Aorta (tissue), 5 donors: ENCODE measurements around the gene ITGA11. TPM values are rescaled to one million over a fixed set of nuclear protein-coding genes. Genes with fewer than 3 reads are reported as not detected.

Experiments
- ATAC-seq: fragments of 200-7000 bp; cut with Tn5 transposase; one replicate; pipeline ENCODE4 v1.9.1; 2022; ENCODE audit warnings: moderate library complexity; ENCODE audit not compliant: low FRiP score
- DNase-seq, 2 donors: peaks; one replicate each; pipeline ENCODE4 v3.0.0-alpha.2; 2020
- H3K27ac ChIP-seq, 2 donors: one replicate each; pipeline ENCODE4 v1.5.1; 2013; ENCODE audit warnings: low read length in 2 of 2, mild to moderate bottlenecking in 2 of 2, moderate library complexity in 2 of 2, control low read depth in 1 of 2, inconsistent platforms in 1 of 2, low read depth in 1 of 2
- H3K27me3 ChIP-seq, 2 donors: one replicate each; pipeline ENCODE4 v1.6.1; 2013; ENCODE audit warnings: control low read depth in 1 of 2, low read length in 1 of 2, mild to moderate bottlenecking in 1 of 2, moderate library complexity in 1 of 2; ENCODE audit not compliant: insufficient read depth in 2 of 2, control insufficient read depth in 1 of 2
- H3K36me3 ChIP-seq, 2 donors: one replicate each; pipeline ENCODE4 v1.6.1; 2013; ENCODE audit warnings: control low read depth in 1 of 2, low read length in 1 of 2, mild to moderate bottlenecking in 1 of 2; ENCODE audit not compliant: insufficient read depth in 2 of 2, control insufficient read depth in 1 of 2
- H3K4me1 ChIP-seq, 2 donors: one replicate each; pipeline ENCODE4 v1.6.1; 2013; ENCODE audit warnings: low read length in 2 of 2, control low read depth in 1 of 2, mild to moderate bottlenecking in 1 of 2, moderate library complexity in 1 of 2; ENCODE audit not compliant: insufficient read depth in 2 of 2, control insufficient read depth in 1 of 2
- H3K4me3 ChIP-seq, 2 donors: one replicate each; pipeline ENCODE4 v1.5.1; 2013; ENCODE audit warnings: low read length in 2 of 2, control low read depth in 1 of 2, mild to moderate bottlenecking in 1 of 2
- H3K9me3 ChIP-seq: one replicate; pipeline ENCODE4 v1.6.1; 2013; ENCODE audit warnings: mild to moderate bottlenecking, low read length; ENCODE audit not compliant: control insufficient read depth
- WGBS, 2 donors: extraction: QIAGEN DNeasy Blood & Tissue Kit; methylation state at CpG; one replicate each; pipeline ENCODE4 v1.1.7; 2013; 5-methylcytosine and 5-hydroxymethylcytosine counted together
- intact Hi-C, 2 donors: fragments of 100-400 bp; cut with DNase I; formaldehyde crosslinking; loops; one replicate each; pipeline versions ENCODE4 v1.14.2 to v1.15.0; 2022
- polyA plus RNA-seq, 2 donors: library from polyadenylated mRNA; stranded (reverse); fragments of 200-250 nt; gene quantifications; one replicate each; pipeline ENCODE4 v1.2.3, GENCODE V29; 2013
- total RNA-seq, 2 donors: library from RNA; stranded (reverse); fragmentation: NEBNext Ultra II Directional; extraction: Animal tissue kit (Norgen Biotek cat#: 25700); gene quantifications; one replicate each; pipeline ENCODE4 v1.2.1, GENCODE V29; 2021
- donor health status: healthy with polysubstance abuse.
- donor health status: Bipolar disorder and iron deficiency.
- donor health status: DM: no; HTN: no; CAD: no.
- donor health status: DM: no; HTN: no; CAD: no.
- donor health status: DM: yes; HTN: yes; CAD: no.

The ITGA11 gene
- total and polyA plus RNA-seq, 4 donors, result 21.4 to 154 (median 107) TPM

DNA sequence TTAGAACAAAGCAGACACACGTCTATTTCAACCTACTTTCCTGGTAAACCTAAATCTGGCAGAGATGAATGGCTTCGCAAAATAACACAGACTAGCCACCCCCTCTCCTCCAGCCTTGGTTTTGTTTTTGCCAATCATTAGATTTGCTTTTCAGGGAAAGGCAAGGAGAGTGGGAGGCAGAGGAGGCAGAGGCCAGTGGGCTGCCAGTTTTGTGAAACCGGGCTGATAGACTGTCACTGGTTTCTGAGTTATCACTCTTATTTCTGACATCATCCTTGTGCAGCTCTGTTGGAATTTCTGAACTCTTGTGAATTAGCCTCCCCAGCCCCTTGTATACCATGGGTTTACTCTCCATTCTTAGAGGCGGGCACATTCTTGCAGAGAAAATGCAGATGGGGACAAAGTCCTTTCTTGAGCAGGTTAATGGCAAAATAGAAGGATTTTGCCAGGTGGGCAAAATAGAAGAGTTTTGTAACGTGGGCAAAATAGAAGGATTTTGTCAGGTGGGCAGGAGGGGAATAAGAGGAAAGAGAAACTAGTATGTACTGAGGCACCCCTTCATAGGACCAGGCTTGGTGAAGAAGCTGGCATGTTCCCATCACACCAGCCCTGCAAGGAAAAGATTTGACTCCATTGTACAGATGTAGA is 157.6 kb downstream of the ITGA11 start:
- no peaks in the 10 kb centered on the region for H3K27me3 ChIP-seq
- H3K4me1 ChIP-seq, result peaks cover 9 to 10% of the 10 kb centered on the region in 2 donors
- H3K27ac ChIP-seq, result peak overlapping the region in 1 of 2 donors; percentile 53
- DNase-seq (no peak), ATAC-seq (no peak)
- H3K9me3 ChIP-seq, result no peaks in the 10 kb centered on the region
- intact Hi-C loops, result no loop called here
- 57 to 59% methylated on average over 5 of the region's 5 CpGs for WGBS, 2 donors
- no peak overlapping the region for H3K4me3 ChIP-seq
- no peaks in the 10 kb centered on the region for H3K36me3 ChIP-seq

DNA sequence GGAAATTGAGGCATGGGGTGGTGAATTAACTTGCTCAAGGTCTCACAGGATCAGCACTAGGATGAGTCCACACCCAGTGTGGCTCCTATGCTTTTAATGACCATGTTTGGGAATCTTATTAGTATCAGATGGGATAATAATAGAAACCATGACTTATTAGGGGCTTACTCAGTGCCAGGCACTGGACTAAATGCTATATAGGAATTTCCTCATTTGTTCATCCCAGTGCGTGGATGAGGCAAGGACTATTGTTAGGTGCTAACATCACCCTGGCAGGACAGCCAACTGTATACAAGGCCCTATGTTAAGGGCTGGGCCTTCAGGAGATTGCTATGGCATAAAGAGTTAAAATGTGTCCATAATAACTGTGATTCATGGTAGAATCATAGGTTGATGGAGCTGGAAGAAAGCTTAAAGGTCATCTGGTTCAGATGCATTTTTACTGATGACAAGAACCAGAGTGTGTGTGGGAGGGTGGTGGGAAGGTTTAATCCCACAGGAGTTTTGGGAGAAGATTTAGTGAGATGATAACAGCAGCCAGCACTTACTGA is 159.2 kb downstream of the ITGA11 start:
- ATAC-seq, result no peak
- H3K4me3 ChIP-seq, result no peak overlapping the region
- H3K9me3 ChIP-seq, result no peaks in the 10 kb centered on the region
- H3K27me3 ChIP-seq, result no peaks in the 10 kb centered on the region
- no peaks in the 10 kb centered on the region for H3K36me3 ChIP-seq
- no peak for DNase-seq
- peaks cover 9 to 10% of the 10 kb centered on the region in 2 donors for H3K4me1 ChIP-seq
- H3K27ac ChIP-seq, result peak overlapping the region; percentile 74 to 78
- intact Hi-C loops, result no loop called here
- WGBS, 2 donors, result 8 to 14% methylated on average over 1 of the region's 1 CpG

DNA sequence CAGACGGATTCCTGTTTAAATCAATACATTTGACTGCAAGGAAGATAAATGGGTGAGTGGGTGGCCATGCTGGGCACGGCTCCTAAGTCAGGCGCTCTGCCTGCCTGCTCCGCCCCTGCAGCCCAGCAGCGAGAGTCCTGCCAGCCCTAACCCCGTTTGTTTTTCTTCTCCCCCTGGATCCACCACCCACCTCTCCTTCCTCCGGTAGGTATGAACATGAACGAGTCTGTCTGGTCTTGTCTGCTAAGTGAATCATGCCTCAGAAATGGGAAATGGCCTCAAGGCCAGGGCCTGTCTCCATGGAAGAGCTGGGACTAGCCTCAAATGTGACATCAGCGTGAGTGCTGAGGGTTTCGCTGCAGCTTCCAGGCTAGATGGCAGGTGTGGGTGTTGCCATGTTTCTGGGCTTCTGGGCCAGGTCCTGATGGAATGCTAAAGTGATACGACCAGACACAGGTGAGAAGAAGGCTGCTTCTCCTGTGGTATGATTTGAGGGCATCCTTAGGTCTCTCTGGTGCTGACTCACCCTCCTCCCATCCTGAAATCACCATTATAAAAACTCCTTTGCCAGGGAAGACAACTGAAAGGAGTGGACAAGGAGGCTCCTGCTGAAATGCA is 160.0 kb downstream of the ITGA11 start:
- intact Hi-C loops, result no loop called here
- Histone ChIP-seq H3K4me1 (peaks cover 9 to 10% of the 10 kb centered on the region in 2 donors), H3K4me3 (no peak overlapping the region), H3K27me3 (no peaks in the 10 kb centered on the region), H3K9me3 (no peaks in the 10 kb centered on the region), H3K36me3 (no peaks in the 10 kb centered on the region), H3K27ac (peak overlapping the region; percentile 74 to 78)
- 7 to 8% methylated on average over 11 of the region's 11 CpGs for WGBS, 2 donors
- ATAC-seq (peak; percentile 71), DNase-seq (no peak)

DNA sequence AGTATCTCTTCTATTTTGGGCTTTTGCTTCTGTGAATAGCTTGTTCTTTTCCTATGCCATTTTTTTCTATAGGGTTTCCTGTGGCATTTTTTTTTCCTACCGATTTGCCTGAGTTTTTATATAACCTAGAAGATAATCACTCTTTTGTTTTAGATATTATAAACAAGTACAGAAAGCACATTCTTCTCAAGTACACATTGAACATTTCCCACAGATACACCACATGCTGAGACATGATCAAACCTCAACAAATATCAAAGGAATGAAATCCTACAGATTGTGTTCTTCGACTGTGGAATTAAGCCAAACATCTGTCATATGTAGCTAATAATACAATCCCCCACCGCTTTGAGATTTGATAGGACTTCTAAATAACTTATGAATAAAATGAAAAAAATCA is 163.6 kb downstream of the ITGA11 start:
- intact Hi-C loops, result no loop called here
- 29 to 34% methylated on average over 3 of the region's 3 CpGs for WGBS, 2 donors

DNA sequence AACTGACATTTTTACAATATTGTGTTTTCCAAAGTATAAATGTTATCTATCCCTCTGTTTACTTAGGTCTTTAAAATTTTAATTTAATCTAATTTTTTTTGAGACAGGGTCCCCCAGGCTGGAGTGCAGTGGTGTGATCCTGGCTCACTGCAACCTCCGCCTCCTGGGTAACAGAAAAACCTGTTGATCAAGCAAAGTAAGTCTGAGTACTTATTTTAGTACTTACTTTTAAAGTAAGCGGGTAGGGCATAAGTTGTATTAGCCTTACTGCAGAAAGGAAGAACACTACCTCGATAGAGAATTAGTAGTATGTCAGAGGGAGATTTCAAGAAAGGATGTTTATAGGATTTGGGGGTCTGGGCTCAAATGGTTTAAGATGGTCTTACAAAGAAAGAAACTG is 166.3 kb downstream of the ITGA11 start:
- H3K9me3 ChIP-seq, result no peaks in the 10 kb centered on the region
- no peaks in the 10 kb centered on the region for H3K4me1 ChIP-seq
- no peak for DNase-seq
- H3K27ac ChIP-seq, result no peak overlapping the region
- no peak for ATAC-seq
- no peak overlapping the region for H3K4me3 ChIP-seq
- WGBS, 2 donors, result 89 to 91% methylated on average over 3 of the region's 3 CpGs
- H3K36me3 ChIP-seq, result no peaks in the 10 kb centered on the region
- no peaks in the 10 kb centered on the region for H3K27me3 ChIP-seq
- intact Hi-C loops, result no loop called here

More for the DNA sequence above, 163.6 kb downstream of the ITGA11 start:
- H3K36me3 ChIP-seq, result no peaks in the 10 kb centered on the region
- H3K27ac ChIP-seq, result no peak overlapping the region
- no peaks in the 10 kb centered on the region for H3K27me3 ChIP-seq
- H3K4me1 ChIP-seq, result peaks cover 2 to 8% of the 10 kb centered on the region in 2 donors
- no peak for DNase-seq
- H3K4me3 ChIP-seq, result no peak overlapping the region
- no peak for ATAC-seq
- H3K9me3 ChIP-seq, result no peaks in the 10 kb centered on the region

DNA sequence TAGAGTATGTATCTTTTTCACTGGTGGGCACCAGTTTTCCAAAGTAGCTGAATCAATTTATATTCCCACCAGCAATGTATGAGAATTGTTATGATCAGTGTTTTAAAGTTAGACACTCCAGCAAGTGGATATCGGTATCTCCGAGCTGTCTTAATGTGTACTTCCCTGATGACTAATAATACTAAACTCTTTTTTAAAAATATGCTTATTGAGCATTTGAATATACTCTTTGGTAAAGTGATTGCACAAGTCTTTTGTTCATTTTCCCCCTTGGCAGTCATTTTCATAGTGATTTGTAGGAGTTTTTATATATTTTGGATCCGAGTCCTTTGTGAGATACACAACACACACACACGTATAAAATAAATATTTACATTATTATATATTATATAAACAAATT is 166.9 kb downstream of the ITGA11 start:
- H3K9me3 ChIP-seq, result no peaks in the 10 kb centered on the region
- no peaks in the 10 kb centered on the region for H3K27me3 ChIP-seq
- DNase-seq (no peak), ATAC-seq (no peak)
- 73 to 75% methylated on average over 4 of the region's 4 CpGs for whole genome bisulfite sequencing, 2 donors
- H3K36me3 ChIP-seq, result no peaks in the 10 kb centered on the region
- H3K4me1 ChIP-seq, result no peaks in the 10 kb centered on the region
- no peak overlapping the region for H3K27ac ChIP-seq
- intact Hi-C loops, result no loop called here
- no peak overlapping the region for H3K4me3 ChIP-seq

DNA sequence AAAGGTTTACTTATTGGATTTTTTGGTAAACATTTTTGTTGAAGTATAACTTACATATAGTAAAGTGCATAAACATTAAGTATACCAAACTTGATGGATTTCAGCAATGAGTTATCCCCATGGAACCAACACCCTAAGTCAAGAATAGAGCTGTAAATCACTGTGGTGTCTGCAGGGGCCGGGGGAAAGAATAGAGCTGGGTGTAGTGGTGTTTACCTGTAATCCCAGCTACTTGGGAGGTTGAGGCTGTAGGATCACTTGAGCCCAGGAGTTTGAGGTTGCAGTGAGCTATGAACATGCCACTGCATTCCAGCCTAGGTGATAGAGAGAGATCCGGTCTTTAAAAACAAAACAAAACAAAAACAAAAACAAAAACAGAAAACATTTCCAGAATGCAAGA is 167.7 kb downstream of the ITGA11 start:
- no peaks in the 10 kb centered on the region for H3K4me1 ChIP-seq
- intact Hi-C loops, result no loop called here
- H3K27me3 ChIP-seq, result no peaks in the 10 kb centered on the region
- no peak overlapping the region for H3K27ac ChIP-seq
- no peaks in the 10 kb centered on the region for H3K9me3 ChIP-seq
- DNase-seq, result no peak
- ATAC-seq, result no peak
- WGBS, 2 donors, result 44 to 49% methylated on average over 2 of the region's 2 CpGs
- no peaks in the 10 kb centered on the region for H3K36me3 ChIP-seq
- H3K4me3 ChIP-seq, result no peak overlapping the region

DNA sequence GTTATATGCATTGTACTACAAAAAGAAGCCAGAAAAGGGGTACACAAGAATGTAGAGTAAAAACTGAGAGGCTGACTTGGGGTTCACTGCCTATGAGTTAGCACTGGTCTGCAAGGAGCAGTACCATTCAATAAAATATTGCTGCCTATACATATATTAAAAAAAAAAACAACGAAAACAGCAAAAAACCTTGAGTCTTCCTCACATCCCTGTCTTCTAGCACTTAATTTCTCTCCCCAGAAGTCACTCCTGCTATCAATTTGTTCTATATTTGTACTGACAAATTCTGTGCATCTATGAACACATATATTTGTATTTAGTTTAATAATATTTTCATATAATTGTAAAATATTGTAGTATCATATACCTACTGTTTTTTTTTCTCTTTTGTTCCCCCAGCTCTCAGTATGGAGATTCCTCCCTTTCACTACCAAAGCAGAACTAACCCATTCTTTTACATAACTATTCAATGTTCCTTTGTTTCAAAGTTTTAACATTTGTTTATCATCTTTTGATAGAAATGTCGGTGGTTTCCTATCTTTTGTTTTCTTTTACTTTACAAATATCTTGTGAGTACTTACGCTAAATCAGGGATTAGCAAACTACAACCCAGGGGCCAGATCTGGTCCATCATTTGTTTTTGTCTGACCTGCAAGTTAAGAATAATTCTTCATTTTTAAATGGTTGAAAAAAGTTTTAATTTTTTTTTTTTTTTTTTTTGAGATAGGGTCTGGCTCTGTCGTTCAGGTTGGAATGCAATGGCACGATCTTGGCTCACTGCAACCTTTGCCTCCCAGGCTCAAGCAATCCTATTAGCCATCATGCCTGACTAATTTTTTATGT is 169.2 kb downstream of the ITGA11 start:
- 42 to 47% methylated on average over 5 of the region's 5 CpGs for WGBS, 2 donors
- Histone ChIP-seq H3K36me3 (no peaks in the 10 kb centered on the region), H3K27ac (no peak overlapping the region), H3K4me3 (no peak overlapping the region), H3K4me1 (no peaks in the 10 kb centered on the region), H3K9me3 (no peaks in the 10 kb centered on the region), H3K27me3 (no peaks in the 10 kb centered on the region)
- no peak for ATAC-seq
- intact Hi-C loops, result no loop called here
- DNase-seq, result no peak
